Measurements from ENCODE around the gene MRPL10. TPM values are rescaled to one million over a fixed set of nuclear protein-coding genes. Genes with fewer than 3 reads are reported as not detected.

The MRPL10 gene
- total and polyA plus RNA-seq, 2 experiments from 2014 or later: 50.2 to 74.7 TPM

GRCh38 chr17:47837401-47838039, 6.2 kb upstream of the MRPL10 start:
- no peak for DNase-seq (ENCODE audit: low spot score)
- H3K4me1 Mint-ChIP-seq: peaks cover 14% of the 10 kb centered on the region
- H3K36me3 ChIP-seq (ENCODE audit: insufficient read depth): no peaks in the 10 kb centered on the region
- H3F3A ChIP-seq (replicated peaks; ENCODE audit: low read depth): no peaks in the 10 kb centered on the region
- no peak overlapping the region for H3K4me3 ChIP-seq
- no peak overlapping the region for H3K4me2 ChIP-seq
- H3K79me2 ChIP-seq (replicated peaks; ENCODE audit: insufficient read depth): no peaks in the 10 kb centered on the region; the same call in 1 of the 2 replicates
- H3K27me3 ChIP-seq (ENCODE audit: insufficient read depth): peaks cover 4% of the 10 kb centered on the region
- no peak overlapping the region for H2AFZ ChIP-seq
- H3K27me3 Mint-ChIP-seq (ENCODE audit: insufficient read depth, low read depth, poor library complexity): peaks cover 28% of the 10 kb centered on the region
- peaks cover 6% of the 10 kb centered on the region; the same call in 1 of the 2 replicates for H3K4me1 ChIP-seq (ENCODE audit: insufficient read depth)
- H3K36me3 Mint-ChIP-seq (ENCODE audit: low read depth): peaks cover 3% of the 10 kb centered on the region; the same call in 1 of the 3 replicates
- no peak for ATAC-seq
- H3K27ac Mint-ChIP-seq: no peak overlapping the region
- no peaks in the 10 kb centered on the region; the same call in 2 of the 3 replicates for H3K9me3 Mint-ChIP-seq
- TF ChIP-seq CREB1 (CRISPR knock-in tag; IDR thresholded peaks at IDR 0.05; ENCODE audit: low read depth) (no peak), NANOG (IDR thresholded peaks at IDR 0.05; ENCODE audit: borderline replicate concordance) (no peak), CTCF (conservative IDR thresholded peaks at IDR 0.05; ENCODE audit: low read depth in 2 of 2) (no peak)
- no peaks in the 10 kb centered on the region for H3K9me2 ChIP-seq (ENCODE audit: insufficient read depth)
- H3K27ac ChIP-seq (ENCODE audit: low read depth): no peak overlapping the region
- no peak overlapping the region for H3K4me3 Mint-ChIP-seq
- no peaks in the 10 kb centered on the region for H4K20me1 ChIP-seq (replicated peaks; ENCODE audit: insufficient read depth)

GRCh38 chr17:47836601-47837000, 5.3 kb upstream of the MRPL10 start:
- Histone ChIP-seq H3K27ac (ENCODE audit: low read depth) (no peak overlapping the region), H3K79me2 (replicated peaks; ENCODE audit: insufficient read depth) (no peaks in the 10 kb centered on the region; the same call in 1 of the 2 replicates), H3K9me2 (ENCODE audit: insufficient read depth) (no peaks in the 10 kb centered on the region), H3F3A (replicated peaks; ENCODE audit: low read depth) (no peaks in the 10 kb centered on the region), H4K20me1 (replicated peaks; ENCODE audit: insufficient read depth) (no peaks in the 10 kb centered on the region), H3K4me3 (no peak overlapping the region), H3K36me3 (ENCODE audit: insufficient read depth) (no peaks in the 10 kb centered on the region), H3K27me3 (ENCODE audit: insufficient read depth) (no peaks in the 10 kb centered on the region), H3K4me2 (no peak overlapping the region), H3K4me1 (ENCODE audit: insufficient read depth) (peaks cover 13% of the 10 kb centered on the region; the same call in 1 of the 2 replicates), H2AFZ (no peak overlapping the region)
- no peaks in the 10 kb centered on the region; the same call in 2 of the 3 replicates for H3K9me3 Mint-ChIP-seq
- H3K4me1 Mint-ChIP-seq: peaks cover 13% of the 10 kb centered on the region
- ATAC-seq (no peak), DNase-seq (ENCODE audit: low spot score) (no peak)
- no peak overlapping the region for H3K4me3 Mint-ChIP-seq
- H3K27me3 Mint-ChIP-seq (ENCODE audit: insufficient read depth, low read depth, poor library complexity): peaks cover 25% of the 10 kb centered on the region
- H3K27ac Mint-ChIP-seq: no peak overlapping the region
- peaks cover 3% of the 10 kb centered on the region; the same call in 1 of the 3 replicates for H3K36me3 Mint-ChIP-seq (ENCODE audit: low read depth)
- no peak for TF ChIP-seq ZNF331 (CRISPR knock-in tag; IDR thresholded peaks at IDR 0.05; ENCODE audit: low read depth)
- TF ChIP-seq REST (IDR thresholded peaks at IDR 0.05; ENCODE audit: unreplicated experiment): no peak
- no peak for TF ChIP-seq CTCF (conservative IDR thresholded peaks at IDR 0.05; ENCODE audit: low read depth in 2 of 2)
- TF ChIP-seq JUNB (IDR thresholded peaks at IDR 0.05; ENCODE audit: unreplicated experiment): no peak
- TF ChIP-seq STAT1 (IDR thresholded peaks at IDR 0.05; ENCODE audit: unreplicated experiment): no peak
- no peak for TF ChIP-seq ZNF114 (CRISPR knock-in tag; IDR thresholded peaks at IDR 0.05)
- TF ChIP-seq ETS1 (IDR thresholded peaks at IDR 0.05): no peak
- no peak for TF ChIP-seq EZH2 (IDR thresholded peaks at IDR 0.05; ENCODE audit: low read depth, unreplicated experiment)
- no peak for TF ChIP-seq EZH2phosphoT487 (IDR thresholded peaks at IDR 0.05; ENCODE audit: unreplicated experiment)
- TF ChIP-seq NANOG (IDR thresholded peaks at IDR 0.05; ENCODE audit: borderline replicate concordance): no peak
- no peak for TF ChIP-seq POLR2AphosphoS5 (IDR thresholded peaks at IDR 0.05; ENCODE audit: low read depth)
- no peak for TF ChIP-seq CREB1 (CRISPR knock-in tag; IDR thresholded peaks at IDR 0.05; ENCODE audit: low read depth)

All from GM23338 (cell line).